ENCODE data around the gene PRICKLE3. TPM values are rescaled to one million over a fixed set of nuclear protein-coding genes. Genes with fewer than 3 reads are reported as not detected.
A peak's percentile ranks its signal among the peaks of the same experiment; 100 is the strongest.

PRICKLE3 gene
- total RNA-seq, 1 donor from 2014 or later = 11.3 TPM

DNA sequence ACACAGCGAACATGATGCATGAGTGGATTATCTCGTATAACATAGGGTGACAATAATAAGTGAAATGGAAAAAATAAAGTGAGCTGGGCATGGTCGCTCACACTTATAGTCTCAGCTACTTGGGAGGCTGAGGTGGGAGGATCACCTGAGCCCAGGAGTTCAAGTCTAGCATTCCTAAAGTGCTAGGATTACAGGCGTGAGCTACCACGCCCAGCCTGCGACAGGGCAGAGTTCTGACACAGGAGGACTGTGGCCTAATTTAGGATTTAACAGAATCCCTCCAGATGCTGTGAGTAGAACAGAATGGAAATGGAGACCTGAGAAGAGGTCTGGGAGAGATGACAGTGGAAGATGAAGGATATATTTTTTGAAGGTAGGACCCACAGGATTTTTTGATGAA is 3.4 kb upstream of the PRICKLE3 start:
- Mint-ChIP-seq H3K9me3 (ENCODE audit: unreplicated experiment) (no peaks in the 10 kb centered on the region), H3K27ac (ENCODE audit: unreplicated experiment) (no peak overlapping the region)

DNA sequence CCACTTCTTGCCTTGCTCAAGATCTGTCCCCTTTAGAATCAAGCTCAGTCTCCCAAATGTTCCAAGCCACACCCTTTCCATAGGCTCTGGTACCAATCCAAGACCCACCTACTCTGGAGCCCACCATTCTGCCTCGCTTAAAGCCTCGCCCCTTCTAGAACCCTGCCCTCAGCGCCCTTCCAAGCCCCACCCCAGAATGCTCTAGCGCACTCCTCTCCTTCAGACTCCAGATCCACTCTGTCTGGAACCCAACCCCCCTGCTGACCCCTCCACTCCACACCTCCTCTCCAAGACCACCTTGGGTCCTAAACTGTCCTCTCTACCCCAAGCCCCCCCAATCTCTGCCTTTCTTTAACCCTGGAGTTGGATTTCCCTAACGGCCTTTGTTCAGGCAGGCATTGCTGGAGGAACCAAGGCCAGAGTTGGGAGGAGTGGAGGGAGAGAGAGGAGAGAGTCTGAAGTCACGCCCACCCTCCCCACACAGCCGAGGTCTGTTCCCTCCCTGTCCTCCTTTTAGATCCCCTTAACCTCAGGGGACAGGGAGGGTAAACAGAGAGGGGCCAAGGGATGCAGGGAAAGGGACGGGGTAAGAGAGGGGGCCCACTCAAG is 2.4 kb upstream of the PRICKLE3 start:
- TF ChIP-seq, protein P1, sequence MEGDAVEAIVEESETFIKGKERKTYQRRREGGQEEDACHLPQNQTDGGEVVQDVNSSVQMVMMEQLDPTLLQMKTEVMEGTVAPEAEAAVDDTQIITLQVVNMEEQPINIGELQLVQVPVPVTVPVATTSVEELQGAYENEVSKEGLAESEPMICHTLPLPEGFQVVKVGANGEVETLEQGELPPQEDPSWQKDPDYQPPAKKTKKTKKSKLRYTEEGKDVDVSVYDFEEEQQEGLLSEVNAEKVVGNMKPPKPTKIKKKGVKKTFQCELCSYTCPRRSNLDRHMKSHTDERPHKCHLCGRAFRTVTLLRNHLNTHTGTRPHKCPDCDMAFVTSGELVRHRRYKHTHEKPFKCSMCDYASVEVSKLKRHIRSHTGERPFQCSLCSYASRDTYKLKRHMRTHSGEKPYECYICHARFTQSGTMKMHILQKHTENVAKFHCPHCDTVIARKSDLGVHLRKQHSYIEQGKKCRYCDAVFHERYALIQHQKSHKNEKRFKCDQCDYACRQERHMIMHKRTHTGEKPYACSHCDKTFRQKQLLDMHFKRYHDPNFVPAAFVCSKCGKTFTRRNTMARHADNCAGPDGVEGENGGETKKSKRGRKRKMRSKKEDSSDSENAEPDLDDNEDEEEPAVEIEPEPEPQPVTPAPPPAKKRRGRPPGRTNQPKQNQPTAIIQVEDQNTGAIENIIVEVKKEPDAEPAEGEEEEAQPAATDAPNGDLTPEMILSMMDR (IDR thresholded peaks at IDR 0.05; ENCODE audit: unreplicated experiment) = no peak
- peaks cover 5% of the 10 kb centered on the region for H3K4me1 Mint-ChIP-seq (ENCODE audit: unreplicated experiment)
- no peak for DNase-seq (ENCODE audit: low spot score)
- H3K27ac Mint-ChIP-seq (ENCODE audit: unreplicated experiment) = peak overlapping the region; percentile 52
- H3K4me3 Mint-ChIP-seq (ENCODE audit: unreplicated experiment) = no peak overlapping the region
- peaks cover 4% of the 10 kb centered on the region for H3K27me3 Mint-ChIP-seq (ENCODE audit: unreplicated experiment)
- H3K9me3 Mint-ChIP-seq (ENCODE audit: unreplicated experiment) = no peaks in the 10 kb centered on the region
- H3K36me3 Mint-ChIP-seq (ENCODE audit: low read depth, unreplicated experiment) = no peaks in the 10 kb centered on the region

More for the DNA sequence above, 3.4 kb upstream of the PRICKLE3 start:
- no peak for DNase-seq (ENCODE audit: low spot score)
- Mint-ChIP-seq H3K36me3 (ENCODE audit: low read depth, unreplicated experiment) (no peaks in the 10 kb centered on the region), H3K4me3 (ENCODE audit: unreplicated experiment) (no peak overlapping the region), H3K27me3 (ENCODE audit: unreplicated experiment) (peaks cover 4% of the 10 kb centered on the region), H3K4me1 (ENCODE audit: unreplicated experiment) (peaks cover 5% of the 10 kb centered on the region)
- TF ChIP-seq, protein P1 (IDR thresholded peaks at IDR 0.05; ENCODE audit: unreplicated experiment) = no peak

DNA sequence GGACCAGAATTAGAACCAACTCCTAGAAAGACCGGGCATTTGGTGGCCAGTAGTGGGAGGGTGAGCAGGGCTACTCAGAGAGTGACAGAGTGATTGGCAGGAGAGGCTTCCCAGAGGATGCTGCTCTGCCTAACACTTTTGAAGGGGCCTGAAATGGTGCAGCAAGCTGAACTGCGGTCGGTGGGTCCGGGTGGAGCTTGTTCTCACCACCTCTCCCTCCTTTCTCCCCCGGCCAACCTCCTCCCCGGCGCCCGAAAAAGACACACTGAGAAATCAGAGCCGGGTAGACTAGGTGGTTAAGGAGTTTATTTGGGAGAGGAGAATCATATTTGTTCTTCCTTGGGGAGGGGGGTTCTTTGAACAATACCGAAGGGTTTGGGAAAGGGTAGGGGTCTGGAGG is 1.4 kb upstream of the PRICKLE3 start:
- TF ChIP-seq, protein P1 (IDR thresholded peaks at IDR 0.05; ENCODE audit: unreplicated experiment) = no peak
- DNase-seq (ENCODE audit: low spot score) = no peak
- H3K27me3 Mint-ChIP-seq (ENCODE audit: unreplicated experiment) = peaks cover 4% of the 10 kb centered on the region
- no peak overlapping the region for H3K4me3 Mint-ChIP-seq (ENCODE audit: unreplicated experiment)
- H3K9me3 Mint-ChIP-seq (ENCODE audit: unreplicated experiment) = no peaks in the 10 kb centered on the region
- H3K4me1 Mint-ChIP-seq (ENCODE audit: unreplicated experiment) = peaks cover 5% of the 10 kb centered on the region
- peak overlapping the region; percentile 42 for H3K27ac Mint-ChIP-seq (ENCODE audit: unreplicated experiment)
- H3K36me3 Mint-ChIP-seq (ENCODE audit: low read depth, unreplicated experiment) = peaks cover under 1% of the 10 kb centered on the region

DNA sequence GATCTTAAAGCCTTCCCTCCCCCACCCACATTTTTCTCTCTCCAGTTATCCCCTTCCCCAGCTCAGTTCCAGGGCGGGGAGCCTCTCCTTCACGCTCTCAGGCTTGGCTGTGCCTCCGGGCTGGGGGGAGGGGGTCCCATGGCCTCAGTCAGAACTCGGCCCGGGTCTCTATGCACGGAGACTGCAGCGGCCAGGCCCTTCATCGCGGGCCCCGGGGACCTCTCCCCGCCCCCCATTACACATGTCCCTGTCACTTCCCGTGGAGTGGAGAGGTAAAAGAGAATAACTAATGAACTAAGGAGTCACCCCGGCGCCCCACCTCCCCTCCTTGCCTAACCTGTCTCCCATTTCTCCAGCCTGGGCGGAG is 838 bp upstream of the PRICKLE3 start:
- TF ChIP-seq, protein P1 (IDR thresholded peaks at IDR 0.05; ENCODE audit: unreplicated experiment) = no peak
- Mint-ChIP-seq H3K27ac (ENCODE audit: unreplicated experiment) (no peak overlapping the region), H3K9me3 (ENCODE audit: unreplicated experiment) (no peaks in the 10 kb centered on the region), H3K4me1 (ENCODE audit: unreplicated experiment) (peaks cover 5% of the 10 kb centered on the region), H3K4me3 (ENCODE audit: unreplicated experiment) (no peak overlapping the region), H3K27me3 (ENCODE audit: unreplicated experiment) (peaks cover 4% of the 10 kb centered on the region), H3K36me3 (ENCODE audit: low read depth, unreplicated experiment) (peaks cover 5% of the 10 kb centered on the region)
- no peak for DNase-seq (ENCODE audit: low spot score)

Data from endothelial cell (in vitro differentiated cells).